ENCODE data around the gene GRID1.

DNA sequence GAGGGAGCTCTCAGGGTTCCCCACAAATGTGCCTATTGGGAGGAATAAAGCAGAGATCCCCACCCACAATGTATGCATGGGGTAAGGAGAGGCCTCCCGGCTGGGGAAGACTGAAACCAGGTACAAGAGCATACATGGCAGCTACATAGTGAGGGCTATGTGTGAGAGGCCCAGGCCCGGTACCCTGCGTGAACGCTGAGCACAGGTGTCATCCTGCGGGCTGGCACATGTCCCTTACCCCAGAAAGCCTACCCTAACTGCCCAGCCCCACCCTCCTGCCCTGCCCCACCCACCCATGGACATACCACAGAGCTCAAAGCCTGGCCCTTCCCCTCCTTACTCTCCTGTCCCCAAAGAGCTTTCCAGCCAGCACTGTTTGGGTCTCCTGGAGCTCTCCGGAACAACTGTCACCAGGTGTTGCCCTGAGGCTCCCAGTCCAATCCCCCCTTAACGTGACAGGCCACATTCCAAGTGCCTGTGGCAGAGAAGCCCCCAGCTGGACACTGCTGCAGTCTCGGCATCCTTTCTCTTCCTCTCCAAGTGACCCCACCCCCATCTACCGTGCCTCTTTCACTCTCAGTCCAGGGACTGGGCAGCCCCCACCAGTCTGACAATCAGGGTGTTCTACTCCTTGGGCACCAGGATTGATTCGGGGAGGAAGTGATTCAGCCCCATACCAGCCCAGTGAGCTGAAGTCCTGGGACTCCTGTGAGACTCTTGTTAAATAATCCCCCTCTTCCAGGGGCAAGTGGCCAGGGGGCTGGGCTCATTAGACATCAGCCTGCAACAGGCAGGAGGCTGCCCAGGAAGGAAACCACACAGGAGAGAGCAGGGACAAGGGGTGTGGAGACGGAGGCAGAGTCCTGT lies 19.6 kb downstream of the GRID1 start:
- TF ChIP-seq, protein P1, sequence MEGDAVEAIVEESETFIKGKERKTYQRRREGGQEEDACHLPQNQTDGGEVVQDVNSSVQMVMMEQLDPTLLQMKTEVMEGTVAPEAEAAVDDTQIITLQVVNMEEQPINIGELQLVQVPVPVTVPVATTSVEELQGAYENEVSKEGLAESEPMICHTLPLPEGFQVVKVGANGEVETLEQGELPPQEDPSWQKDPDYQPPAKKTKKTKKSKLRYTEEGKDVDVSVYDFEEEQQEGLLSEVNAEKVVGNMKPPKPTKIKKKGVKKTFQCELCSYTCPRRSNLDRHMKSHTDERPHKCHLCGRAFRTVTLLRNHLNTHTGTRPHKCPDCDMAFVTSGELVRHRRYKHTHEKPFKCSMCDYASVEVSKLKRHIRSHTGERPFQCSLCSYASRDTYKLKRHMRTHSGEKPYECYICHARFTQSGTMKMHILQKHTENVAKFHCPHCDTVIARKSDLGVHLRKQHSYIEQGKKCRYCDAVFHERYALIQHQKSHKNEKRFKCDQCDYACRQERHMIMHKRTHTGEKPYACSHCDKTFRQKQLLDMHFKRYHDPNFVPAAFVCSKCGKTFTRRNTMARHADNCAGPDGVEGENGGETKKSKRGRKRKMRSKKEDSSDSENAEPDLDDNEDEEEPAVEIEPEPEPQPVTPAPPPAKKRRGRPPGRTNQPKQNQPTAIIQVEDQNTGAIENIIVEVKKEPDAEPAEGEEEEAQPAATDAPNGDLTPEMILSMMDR (IDR thresholded peaks at IDR 0.05): no peak
- TF ChIP-seq POLR2AphosphoS5 (IDR thresholded peaks at IDR 0.05): no peak

All from breast epithelium (tissue), 3 donors.